Measurements from ENCODE around the gene MROH7.
"Not testable (repeated sequence)": the region's sequence is repeated elsewhere in the genome, so short reads cannot be mapped to it uniquely, and the experiment has no call there.

MROH7 gene

DNA sequence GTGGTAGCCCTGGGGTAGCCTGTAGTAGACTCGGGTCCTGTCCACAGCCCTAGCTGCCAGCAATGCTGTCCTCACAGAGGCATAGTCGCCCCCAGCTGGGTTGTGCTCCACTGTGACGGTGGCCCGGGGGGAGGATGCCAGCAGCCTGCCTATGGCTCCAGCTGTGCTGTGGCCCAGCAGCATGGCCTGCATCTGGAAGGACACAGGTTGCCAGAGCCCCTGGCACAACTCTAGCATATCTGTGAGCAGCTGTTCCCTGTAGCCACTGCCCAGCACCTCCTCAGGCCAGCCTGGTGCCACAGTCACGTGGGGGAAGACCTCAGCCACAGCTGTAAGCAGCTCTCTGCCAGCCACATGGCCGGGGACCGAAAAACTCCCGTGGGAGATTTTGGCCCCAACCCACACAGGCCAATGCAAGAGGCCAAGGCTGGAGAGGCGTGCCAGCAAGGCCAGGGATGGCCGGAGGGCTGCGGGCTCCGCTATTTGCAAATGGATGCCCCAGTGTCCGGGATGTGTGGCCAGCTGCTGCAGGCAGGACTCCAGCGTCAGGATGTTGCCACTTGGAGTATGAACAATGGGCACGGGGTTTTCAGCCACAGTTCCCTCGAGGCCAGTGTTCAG lies 32.2 kb upstream of the MROH7 start:
- DNase-seq, result peak in 36 of 51 donors; percentile 5 to 72 (median 33)

DNA sequence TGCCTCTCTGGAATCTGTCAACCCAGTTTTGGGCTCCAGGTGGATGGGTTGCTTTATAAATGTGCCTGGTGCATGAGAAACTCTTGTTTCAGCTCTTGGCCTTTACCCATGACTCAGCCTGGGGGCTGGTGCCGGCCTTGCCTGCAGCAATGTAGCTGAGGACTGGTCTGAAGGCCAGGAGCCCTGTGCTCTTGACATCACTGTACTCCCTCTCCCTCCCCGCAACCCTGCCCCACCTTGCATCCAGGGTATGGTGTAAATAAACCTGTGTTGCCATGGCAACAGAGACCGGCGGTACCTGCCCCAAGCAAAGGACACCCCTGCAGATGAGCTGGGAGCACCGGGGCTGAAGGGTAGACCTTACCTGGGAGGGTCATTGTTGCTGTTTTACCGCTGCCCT lies 31.5 kb upstream of the MROH7 start:
- no peak for DNase-seq

DNA sequence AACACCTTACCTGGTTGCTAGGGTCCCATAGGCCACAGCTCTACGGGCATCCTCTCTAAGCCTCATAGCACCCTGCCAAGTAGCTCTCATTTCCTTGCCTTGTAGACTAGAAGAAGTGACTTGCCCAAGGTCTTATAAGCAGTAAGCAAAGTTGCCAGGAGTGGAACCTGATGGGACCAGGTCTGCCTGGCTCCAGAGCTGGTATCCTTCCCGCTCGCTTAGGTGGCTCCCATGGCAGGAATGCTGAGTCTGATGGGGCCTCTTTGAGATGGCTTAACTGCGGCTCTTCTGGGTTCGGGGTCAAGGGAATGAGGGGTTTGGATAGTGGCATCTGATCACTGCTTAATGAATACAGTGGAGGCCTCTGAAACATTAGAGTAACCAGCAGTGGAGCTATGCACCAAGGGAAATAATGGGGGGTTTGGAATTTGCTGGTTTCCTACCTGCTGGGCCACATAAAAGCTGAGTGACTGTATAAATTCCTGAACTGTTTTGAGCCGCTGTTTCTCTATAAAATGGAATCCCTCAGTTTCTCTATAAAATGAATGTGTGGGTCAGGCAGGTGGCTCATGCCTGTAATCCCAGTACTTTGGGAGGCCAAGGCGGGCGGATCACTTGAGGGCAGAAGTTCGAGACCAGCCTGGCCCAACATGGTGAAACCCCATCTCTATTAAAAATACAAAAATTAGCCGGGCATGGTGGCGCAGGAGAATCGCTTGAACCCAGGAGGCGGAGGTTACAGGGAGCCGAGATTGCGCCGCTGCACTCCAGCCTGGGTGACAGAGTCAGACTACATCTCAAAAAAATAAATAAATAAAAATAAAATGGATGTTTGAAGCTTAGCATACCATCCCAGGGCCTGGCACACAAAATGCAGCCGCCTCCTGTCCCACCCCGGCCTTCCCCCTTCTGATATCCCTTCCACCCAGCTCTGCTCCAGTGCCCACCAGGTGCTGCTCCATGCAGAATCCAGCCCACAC lies 30.7 kb upstream of the MROH7 start:
- no peak for DNase-seq

DNA sequence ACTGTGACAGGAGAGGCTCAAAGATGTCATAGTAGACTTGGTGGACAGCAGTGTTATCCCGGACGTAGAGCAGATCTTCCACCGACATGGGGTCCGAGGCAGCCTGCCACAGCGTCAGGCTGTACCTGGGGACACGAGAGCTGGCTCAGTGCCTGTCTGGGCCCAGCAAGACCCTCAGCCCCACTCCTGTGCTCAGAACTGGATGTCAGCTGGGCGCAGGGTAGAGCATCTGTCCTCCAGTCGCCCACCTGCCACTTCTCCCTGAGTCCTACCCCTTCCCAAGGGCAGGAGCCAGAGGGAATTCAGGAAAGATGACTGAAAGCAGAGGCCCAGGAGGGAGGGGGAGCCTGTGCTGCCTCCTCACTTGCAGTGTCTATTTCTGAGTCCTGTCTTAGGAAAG lies 30.0 kb upstream of the MROH7 start:
- no peak for DNase-seq

DNA sequence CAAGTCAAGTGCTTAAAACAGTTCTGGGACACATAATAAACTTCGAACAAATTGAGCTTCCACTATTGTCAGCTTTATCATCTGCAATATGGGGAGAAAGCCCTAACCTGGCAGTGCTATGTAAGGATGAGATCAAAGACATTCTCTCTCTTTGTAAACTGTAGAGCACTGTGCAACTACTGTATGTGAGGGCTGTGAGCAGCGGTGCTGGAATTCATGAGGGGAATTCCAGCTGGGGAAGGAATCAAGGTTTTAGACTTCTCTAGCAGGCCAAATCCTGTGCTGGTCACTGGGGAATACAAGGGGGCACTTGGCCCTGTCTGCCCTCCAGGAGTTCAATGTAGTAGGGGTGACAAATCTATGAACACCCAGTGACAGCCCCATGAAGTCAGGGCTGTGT lies 27.6 kb upstream of the MROH7 start:
- no peak for DNase-seq

DNA sequence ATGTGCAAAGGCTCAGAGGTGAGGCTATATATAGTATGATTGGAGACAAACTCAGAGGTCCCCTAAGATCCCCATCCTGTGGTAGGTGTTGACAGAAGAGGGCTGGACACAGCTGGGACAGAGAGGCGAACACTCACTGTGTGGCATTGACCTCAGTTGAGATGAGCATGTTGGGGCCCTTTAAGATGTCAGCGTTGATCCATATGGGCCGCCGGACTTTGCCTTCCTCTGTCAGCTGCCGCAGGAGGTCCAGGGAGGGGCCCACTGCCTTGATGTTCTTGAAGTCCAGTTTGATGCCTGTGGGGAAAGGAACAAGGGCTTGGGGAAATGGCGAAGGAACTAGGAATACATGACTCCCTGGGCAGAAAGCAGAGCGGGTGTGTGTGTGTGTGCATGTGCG lies 27.0 kb upstream of the MROH7 start:
- no peak for DNase-seq

DNA sequence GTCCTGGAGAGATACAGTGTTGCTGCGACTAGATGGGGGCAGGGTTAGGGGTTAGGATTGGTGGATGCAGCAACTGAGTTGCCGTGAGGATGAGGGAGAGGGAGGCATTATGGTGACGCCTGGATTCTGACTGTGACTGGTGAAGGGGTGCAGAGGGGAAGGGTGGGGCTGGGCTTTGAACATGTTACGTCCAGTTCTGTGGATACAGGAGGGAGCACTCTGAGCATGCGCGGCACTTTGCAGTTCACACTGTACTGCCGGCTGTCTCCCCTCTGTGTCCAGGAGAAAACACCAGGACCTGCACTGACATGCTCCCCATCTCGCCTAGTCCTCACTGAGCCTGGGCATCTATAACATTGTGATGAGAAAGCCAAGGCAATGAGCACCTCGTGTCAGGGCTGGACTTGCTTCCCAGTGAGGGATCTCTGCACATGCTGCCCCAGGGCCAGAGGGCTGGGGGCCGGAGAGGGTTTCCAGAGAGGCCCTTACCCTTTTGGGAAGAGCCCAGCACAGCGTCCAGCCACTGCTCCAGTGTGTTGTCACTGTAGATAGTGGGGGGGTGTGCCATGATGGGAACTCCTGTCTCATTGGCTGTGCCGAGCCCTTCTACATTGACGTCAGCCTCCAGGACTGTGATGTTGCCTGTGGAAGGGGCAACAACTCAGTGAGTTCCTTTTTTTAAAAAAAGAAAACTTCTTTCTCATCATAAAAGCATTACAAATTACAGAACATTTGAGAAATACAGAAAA lies 25.9 kb upstream of the MROH7 start:
- no peak for DNase-seq

DNA sequence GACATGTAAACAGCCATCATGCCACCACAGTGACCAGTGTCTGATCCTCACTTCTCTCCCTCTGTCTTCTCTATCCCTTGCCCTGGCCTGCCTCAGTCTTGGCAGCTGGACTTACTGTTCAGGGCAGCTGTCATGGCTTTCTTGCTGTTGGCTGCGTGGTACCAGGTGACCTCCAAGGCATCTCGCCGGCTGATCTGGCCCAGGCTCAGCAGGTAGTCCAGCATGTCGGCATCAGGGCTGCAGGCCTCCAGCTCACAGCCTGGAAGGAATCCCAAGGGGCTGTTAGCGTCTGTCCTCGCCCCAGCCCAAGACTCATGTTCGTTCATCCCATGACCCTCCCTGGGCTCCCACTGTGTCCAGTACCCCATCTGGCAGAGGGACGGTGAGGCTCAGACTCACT lies 21.8 kb upstream of the MROH7 start:
- no peak for DNase-seq

DNA sequence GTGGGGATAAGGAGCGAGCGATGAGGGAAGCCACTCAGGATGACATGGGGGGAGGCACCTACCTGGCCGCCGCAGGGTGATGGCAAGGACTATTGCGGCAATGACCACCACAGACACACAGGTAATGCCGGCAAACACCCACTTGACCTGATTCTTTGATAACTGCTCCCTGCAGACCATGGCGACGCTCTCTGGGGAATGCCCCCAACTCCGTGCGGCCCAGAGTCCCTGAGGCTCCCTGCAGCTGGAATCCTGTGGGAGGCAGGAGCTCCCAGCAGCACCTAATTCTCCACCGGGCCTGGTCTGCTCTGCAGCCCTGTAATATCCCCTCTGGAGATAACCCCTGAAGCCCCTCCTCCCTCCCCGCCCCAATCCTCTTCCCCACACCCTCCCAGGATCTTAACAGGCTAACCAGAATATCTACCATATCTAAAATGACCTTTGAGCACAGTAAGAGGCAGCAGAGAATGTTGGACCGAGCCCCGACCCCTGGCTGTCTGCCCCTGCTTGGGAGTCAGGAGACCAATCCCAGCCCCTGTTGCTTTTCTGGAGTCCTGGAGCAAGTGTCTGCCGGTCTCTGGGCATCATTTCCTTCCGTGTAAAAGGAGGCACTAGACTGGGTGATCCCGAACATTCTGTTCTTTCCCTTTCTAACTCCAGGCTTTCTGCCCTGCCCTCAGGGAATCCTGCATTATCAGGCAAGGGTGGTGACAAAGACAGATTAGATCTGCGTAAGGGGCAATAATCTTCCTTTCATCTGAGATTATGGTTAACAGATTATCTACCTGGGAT lies 18.2 kb upstream of the MROH7 start, which contains the start of gene FAM151A:
FAM151A (minus strand) TSS at position 310 of the 792 bp plus-strand sequence; CDS start at position 180, 130 bp downstream.
- no peak for DNase-seq

DNA sequence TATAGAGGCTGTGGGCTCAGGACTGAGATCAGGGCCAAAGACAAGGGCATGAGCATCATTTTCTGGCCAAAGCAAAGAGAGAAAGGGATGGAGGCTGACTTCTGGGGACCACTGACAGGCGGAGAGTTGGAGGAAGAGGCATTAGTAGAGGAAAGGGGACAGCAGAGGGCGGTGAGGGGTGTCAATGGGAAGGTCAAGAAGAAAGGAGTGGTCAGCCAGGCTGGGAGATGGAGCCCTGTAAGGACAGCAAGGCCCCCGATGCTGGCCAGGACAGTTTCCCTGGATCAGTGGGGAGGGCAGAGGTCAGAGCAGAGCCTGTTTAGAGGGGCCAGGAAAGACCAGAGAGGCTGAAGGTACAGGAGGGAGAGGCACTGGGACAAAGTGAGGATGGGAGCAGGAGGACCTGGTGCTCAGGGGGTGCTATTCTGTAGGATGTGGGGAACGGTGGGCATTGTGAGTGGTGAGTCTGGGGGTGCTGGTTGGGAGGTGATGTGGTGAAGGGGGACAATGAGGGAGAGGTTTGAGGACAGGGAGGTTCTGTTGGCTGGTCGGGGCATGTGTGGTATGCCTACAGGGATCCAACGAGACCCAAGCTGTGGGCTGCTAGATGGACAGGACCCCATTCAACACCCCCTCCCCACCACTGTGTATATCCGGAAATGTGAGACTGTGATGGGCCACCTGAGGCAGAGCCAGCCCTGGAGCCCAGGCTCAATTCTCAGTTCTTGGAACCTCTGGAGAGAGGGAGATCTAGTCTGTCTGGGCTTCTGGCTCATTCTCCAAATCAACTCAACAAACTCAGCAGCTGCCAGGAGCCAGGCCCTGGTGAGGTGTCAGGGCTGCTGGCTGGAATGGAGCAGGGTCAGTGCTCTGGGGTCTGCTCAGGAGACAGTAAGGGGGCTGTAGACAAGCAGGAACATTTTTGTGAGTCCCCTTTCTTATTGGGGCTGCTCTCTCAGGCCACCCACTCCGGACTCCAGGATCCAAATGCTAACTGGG lies 16.8 kb upstream of the MROH7 start:
- DNase-seq, result no peak

DNA sequence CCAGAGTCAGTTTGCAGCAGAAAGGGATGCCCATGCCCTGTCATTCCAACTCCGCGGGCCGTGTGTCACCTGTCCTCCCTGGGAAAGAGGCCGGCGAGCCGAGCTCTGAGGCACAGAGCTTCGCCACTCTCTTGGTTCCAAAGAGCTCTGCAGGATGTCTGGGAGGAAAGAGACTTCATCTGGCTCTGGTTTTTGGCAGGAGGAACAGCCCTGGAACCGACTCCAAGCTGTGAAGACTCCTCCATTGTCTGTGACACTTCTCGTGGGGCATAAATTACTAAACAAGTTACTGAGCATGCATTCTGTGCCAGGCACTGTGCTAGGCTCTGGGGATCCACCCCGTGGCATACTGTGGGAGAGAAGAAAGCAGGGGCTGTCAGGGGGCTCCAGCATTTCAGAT lies 14.4 kb upstream of the MROH7 start:
- DNase-seq, result peak in 13 of 51 donors; percentile 2 to 44 (median 16)

DNA sequence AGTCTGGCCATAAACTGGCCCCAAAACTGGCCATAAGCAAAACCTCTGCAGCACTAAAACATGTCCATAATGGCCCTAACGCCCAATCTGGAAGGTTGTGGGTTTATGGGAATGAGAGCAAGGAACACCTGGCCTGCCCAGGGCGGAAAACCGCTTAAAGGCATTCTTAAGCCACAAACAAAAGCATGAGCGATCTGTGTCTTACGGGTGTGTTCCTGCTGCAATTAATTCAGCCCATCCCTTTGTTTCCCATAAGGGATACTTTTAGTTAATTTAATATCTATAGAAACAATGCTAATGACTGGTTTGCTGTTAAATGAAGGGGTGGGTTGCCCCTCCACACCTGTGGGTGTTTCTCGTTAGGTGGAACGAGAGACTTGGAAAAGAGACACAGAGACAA lies 5.8 kb upstream of the MROH7 start:
- DNase-seq, result not testable (repeated sequence)

DNA sequence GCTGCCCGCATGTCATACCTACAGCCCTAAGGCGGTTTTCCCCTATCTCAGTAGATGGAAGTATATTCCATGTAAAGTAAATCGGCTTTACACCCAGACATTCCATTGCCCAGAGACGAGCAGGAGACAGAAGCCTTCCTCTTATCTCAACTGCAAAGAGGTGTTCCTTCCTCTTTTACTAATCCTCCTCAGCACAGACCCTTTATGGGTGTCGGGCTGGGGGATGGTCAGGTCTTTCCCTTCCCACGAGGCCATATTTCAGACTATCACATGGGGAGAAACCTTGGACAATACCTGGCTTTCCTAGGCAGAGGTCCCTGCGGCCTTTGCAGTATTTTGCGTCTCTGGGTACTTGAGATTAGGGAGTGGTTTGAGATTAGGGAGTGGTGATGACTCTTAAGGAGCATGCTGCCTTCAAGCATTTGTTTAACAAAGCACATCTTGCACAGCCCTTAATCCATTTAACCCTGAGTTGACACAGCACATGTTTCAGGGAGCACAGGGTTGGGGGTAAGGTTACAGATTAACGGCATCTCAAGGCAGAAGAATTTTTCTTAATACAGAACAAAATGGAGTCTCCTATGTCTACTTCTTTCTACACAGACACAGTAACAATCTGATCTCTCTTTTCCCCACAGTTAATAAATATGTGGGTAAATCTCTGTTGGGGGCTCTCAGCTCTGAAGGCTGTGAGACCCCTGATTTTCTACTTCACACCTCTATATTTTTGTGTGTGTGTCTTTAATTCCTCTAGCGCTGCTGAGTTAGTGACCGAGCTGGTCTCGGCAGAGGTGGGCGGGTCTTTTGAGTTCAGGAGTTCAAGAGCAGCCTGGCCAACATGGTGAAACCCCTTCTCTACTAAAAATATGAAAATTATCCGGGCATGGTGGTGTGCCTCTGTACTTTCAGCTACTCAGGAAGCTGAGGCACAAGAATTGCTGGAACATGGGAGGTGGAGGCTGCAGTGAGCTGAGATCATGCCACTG lies 4.8 kb upstream of the MROH7 start:
- not testable (repeated sequence) for DNase-seq

DNA sequence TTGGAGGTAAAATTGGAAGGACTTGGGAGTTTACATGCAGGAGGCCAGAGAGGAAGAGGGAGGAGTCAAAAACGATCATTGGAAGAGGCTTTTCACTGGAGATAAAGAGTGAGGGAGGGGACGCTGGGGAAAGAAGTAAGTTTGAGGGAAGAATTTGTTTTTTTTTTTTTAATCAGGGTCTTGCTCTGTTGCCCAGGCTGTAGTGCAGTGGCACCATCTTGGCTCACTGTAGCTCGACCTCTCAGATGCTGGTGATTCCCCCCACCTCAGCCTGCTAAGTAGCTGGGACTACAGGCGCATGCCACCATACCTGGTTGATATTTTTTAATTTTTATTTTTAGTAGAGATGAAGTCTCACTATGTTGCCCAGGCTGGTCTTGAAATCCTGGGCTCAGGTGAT lies 1.2 kb upstream of the MROH7 start:
- DNase-seq, result no peak

DNA sequence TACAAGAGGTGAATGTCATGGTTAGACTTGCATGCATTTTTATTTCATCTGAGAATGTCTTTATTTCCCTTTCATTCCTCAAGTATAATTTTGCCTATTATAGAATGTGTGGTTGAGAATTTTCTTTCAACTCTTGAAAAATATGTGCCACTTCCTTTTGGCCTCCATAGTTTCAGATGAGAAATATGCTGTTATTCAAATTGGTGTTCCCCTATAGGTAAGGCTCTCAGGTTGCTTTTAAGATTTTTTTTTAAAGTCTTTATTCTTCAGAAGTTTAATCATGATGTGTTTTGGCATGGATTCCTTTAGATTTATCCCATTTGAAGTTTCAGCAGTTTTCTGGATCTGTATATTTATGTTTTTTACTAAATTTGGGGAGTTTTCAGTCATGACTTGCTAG lies 2.1 kb downstream of the MROH7 start:
- no peak for DNase-seq

DNA sequence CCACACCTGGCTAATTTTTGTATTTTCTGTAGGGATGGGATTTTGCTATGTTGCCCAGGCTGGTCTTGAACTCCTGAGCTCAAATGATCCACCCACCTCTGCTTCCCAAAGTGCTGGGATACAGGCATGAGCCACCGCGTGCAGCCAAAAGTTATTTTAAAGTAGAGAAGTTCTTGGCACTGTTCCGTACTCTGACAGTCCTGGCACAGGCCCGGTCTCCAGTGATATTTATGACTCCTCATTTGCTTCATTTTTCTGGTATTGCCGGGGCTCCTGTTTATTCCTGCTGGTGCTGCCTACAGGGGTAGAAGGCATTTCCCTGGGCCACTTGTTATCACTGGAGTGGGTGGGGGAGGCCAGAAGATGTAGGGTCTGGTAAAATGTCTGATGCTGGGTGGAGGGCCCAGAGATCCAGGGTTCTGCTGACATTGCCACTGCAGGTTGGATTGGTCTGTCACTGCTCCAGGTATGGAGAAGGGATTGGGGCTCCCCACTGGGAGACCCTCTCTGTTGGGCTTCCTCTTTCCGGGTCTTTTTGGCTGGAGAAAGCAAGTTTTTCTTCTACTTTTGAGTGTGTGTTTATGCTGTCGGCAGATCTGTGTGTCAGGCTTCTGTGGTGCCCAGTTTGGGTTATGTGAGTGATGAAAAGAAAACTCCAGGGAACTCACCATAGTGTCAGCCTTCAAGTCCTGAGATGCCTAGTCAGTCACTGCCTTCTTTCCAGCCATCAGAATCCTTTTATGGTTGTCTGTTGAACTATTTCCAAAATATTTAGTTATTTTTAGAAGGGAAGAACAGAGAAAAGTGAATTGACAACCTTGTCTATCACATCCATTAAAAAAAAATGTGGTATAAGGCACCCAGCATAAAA lies 4.5 kb downstream of the MROH7 start:
- DNase-seq, result no peak

DNA sequence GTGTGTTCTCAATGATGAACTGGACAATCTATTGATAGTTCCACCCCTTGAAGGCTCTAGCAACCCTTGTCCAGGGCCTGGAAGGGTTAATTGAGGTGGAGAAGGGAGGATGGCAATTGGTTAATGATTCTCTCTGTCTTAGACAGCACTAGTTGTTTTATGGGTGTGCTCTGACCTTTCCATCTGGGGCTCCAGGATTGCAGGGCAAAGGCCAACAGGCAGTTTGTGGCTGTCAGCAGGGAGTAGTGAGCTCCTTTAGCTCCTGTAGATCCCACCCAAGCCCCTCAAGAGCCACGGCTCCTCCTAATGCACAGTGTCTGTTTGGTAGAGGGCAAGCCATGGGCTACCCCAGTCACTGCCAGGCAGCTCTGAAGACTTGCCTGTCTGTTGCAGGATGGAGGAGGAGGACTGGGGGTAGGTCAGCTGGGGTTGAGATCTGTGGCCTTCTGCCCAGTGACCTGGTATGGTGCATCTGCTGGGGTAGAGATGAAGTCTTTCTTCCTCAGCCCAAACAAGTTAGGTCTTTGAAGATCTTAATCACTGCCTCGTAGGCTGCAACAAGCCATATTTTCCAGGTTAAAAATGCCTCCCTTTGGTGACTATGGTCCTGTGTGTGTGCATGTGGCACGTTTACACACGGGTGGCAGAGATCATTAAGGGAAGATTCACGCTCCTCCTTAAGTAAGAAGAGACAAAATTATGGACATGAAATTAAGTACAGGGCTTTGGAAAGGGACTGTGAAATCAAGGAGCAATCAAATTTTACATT lies 7.7 kb downstream of the MROH7 start:
- no peak for DNase-seq
